IMR-90 (cell line): ENCODE measurements around the gene CIC. TPM values are rescaled to one million over a fixed set of nuclear protein-coding genes. Genes with fewer than 3 reads are reported as not detected.

Source experiments
- ATAC-seq: fragments of 200-7000 bp; cut with Tn5 transposase; 2 replicates; pipeline ENCODE4 v1.9.1; 2020; ENCODE audit warnings: low read depth, mild to moderate bottlenecking, moderate library complexity
- BruUV-seq: library from RNA; stranded (reverse); fragments of 400-500 nt; replicated peaks from 2 replicates; lab custom pipeline; 2021; lab: Mats Ljungman, UMichigan
- CTCF ChIA-PET: fragments of 300-600 bp; formaldehyde crosslinking; extraction: SDS; loops from one replicate; lab custom pipeline; 2021; ENCODE audit warnings: antibody characterized with exemption; lab: Yijun Ruan, JAX
- POLR2A ChIA-PET: fragments of 300-600 bp; sonication (Branson Sonifier 250); formaldehyde crosslinking; loops from one replicate; lab custom pipeline; 2022; ENCODE audit warnings: antibody characterized with exemption; ENCODE audit not compliant: unreplicated experiment; lab: Charles Lee
- DNase-seq: peaks from one replicate; pipeline ENCODE4 v3.0.0; 2013
- H2AFZ ChIP-seq: replicated peaks from 2 replicates; pipeline ENCODE3; 2013; ENCODE audit warnings: low read length, mild to moderate bottlenecking; ENCODE audit not compliant: poor library complexity
- H2AK5ac ChIP-seq: 2 replicates; pipeline ENCODE4 v1.6.1; 2013; ENCODE audit warnings: low read depth, low read length, inconsistent platforms
- H2AK9ac ChIP-seq: replicated peaks from 2 replicates; pipeline ENCODE3; 2013; ENCODE audit warnings: mild to moderate bottlenecking, low read depth, low read length, moderate library complexity; ENCODE audit not compliant: poor library complexity
- H2BK120ac ChIP-seq: 2 replicates; pipeline ENCODE4 v1.6.1; 2013; ENCODE audit warnings: low read depth, low read length, inconsistent platforms
- H2BK15ac ChIP-seq: 3 replicates; pipeline ENCODE4 v1.6.1; 2013; ENCODE audit warnings: low read depth, low read length, inconsistent platforms
- H2BK20ac ChIP-seq: 2 replicates; pipeline ENCODE4 v1.6.1; 2013; ENCODE audit warnings: low read depth, mild to moderate bottlenecking, inconsistent platforms, low read length, moderate library complexity
- H2BK5ac ChIP-seq: 2 replicates; pipeline ENCODE4 v1.6.1; 2013; ENCODE audit warnings: mild to moderate bottlenecking, low read depth, low read length, inconsistent platforms; ENCODE audit not compliant: poor library complexity, severe bottlenecking
- H3K14ac ChIP-seq: replicated peaks from 2 replicates; pipeline ENCODE4 v1.6.1; 2013; ENCODE audit warnings: low read depth, low read length, inconsistent platforms
- H3K18ac ChIP-seq: 2 replicates; pipeline ENCODE4 v1.6.1; 2013; ENCODE audit warnings: low read depth, low read length, control low read depth
- H3K23ac ChIP-seq: 2 replicates; pipeline ENCODE4 v1.6.1; 2013; ENCODE audit warnings: low read depth, low read length, inconsistent platforms
- H3K27ac ChIP-seq: 2 replicates; pipeline ENCODE4 v1.5.1; 2013; ENCODE audit warnings: mild to moderate bottlenecking, control low read depth, low read length; ENCODE audit not compliant: insufficient read depth
- H3K27me3 ChIP-seq: 2 replicates; pipeline ENCODE4 v1.6.1; 2013; ENCODE audit warnings: low read length; ENCODE audit not compliant: control insufficient read depth, insufficient read depth
- H3K36me3 ChIP-seq: 2 replicates; pipeline ENCODE4 v1.6.1; 2013; ENCODE audit warnings: low read length, mixed read lengths; ENCODE audit not compliant: control insufficient read depth, insufficient read depth
- H3K4ac ChIP-seq: 2 replicates; pipeline ENCODE4 v1.6.1; 2013; ENCODE audit warnings: low read depth, low read length, inconsistent platforms
- H3K4me1 ChIP-seq: 2 replicates; pipeline ENCODE4 v1.6.1; 2013; ENCODE audit warnings: low read length, mixed read lengths; ENCODE audit not compliant: control insufficient read depth, insufficient read depth
- H3K4me2 ChIP-seq: 2 replicates; pipeline ENCODE4 v1.6.1; 2013; ENCODE audit warnings: low read depth, mild to moderate bottlenecking, control low read depth, low read length, moderate library complexity
- H3K4me3 ChIP-seq: 2 replicates; pipeline ENCODE4 v1.5.1; 2013; ENCODE audit warnings: low read depth, mild to moderate bottlenecking, control low read depth, low read length, moderate library complexity; ENCODE audit not compliant: insufficient read depth
- H3K56ac ChIP-seq: 2 replicates; pipeline ENCODE4 v1.6.1; 2013; ENCODE audit warnings: low read length, inconsistent platforms; ENCODE audit not compliant: insufficient read depth; ENCODE audit errors: extremely low read depth
- H3K79me1 ChIP-seq, 2 experiments: 2 replicates each; pipeline ENCODE4 v1.6.1; 2013; ENCODE audit warnings: low read length in 2 of 2, inconsistent platforms in 1 of 2, low read depth in 1 of 2
- H3K9ac ChIP-seq: 2 replicates; pipeline ENCODE4 v1.6.1; 2013; ENCODE audit warnings: low read depth, low read length, control low read depth
- H3K9me1 ChIP-seq: 2 replicates; pipeline ENCODE4 v1.6.1; 2013; ENCODE audit warnings: low read length, inconsistent platforms; ENCODE audit not compliant: insufficient read depth
- H3K9me3 ChIP-seq: 2 replicates; pipeline ENCODE4 v1.6.1; 2013; ENCODE audit warnings: low read length; ENCODE audit not compliant: control insufficient read depth, insufficient read depth
- H4K20me1 ChIP-seq: 2 replicates; pipeline ENCODE4 v1.6.1; 2013; ENCODE audit warnings: low read length, inconsistent platforms; ENCODE audit not compliant: insufficient read depth
- H4K5ac ChIP-seq: 2 replicates; pipeline ENCODE4 v1.6.1; 2013; ENCODE audit warnings: mild to moderate bottlenecking, low read depth, low read length, control low read depth
- H4K8ac ChIP-seq, 2 experiments: 2 replicates each; pipeline ENCODE4 v1.6.1; 2013; ENCODE audit warnings: low read depth in 2 of 2, low read length in 2 of 2, control low read depth in 1 of 2, inconsistent platforms in 1 of 2
- H4K91ac ChIP-seq: 2 replicates; pipeline ENCODE4 v1.6.1; 2013; ENCODE audit warnings: low read depth, low read length, inconsistent platforms; ENCODE audit not compliant: insufficient read depth
- BHLHE40 ChIP-seq: fragments of 150-350 bp; IDR thresholded peaks from 2 replicates; pipeline ENCODE4 v1.6.1; 2016; ENCODE audit warnings: mild to moderate bottlenecking, low read depth, low read length
- CHD1 ChIP-seq: IDR thresholded peaks from 2 replicates; pipeline ENCODE4 v1.6.1; 2012; ENCODE audit warnings: low read depth, low read length, improper control_type of control experiment
- CTCF ChIP-seq: conservative IDR thresholded peaks from 2 replicates; pipeline ENCODE4 v1.5.1; 2012; ENCODE audit warnings: mild to moderate bottlenecking, low read depth, low read length, improper control_type of control experiment
- MAFK ChIP-seq: IDR thresholded peaks from 2 replicates; pipeline ENCODE4 v1.6.1; 2012; ENCODE audit warnings: low read depth, low read length, improper control_type of control experiment
- MAZ ChIP-seq: IDR thresholded peaks from 2 replicates; pipeline ENCODE4 v1.6.1; 2012; ENCODE audit warnings: low read depth, mild to moderate bottlenecking, low read length, improper control_type of control experiment, moderate library complexity, borderline replicate concordance
- RFX5 ChIP-seq: IDR thresholded peaks from 2 replicates; pipeline ENCODE4 v1.8.0; 2012; ENCODE audit warnings: low read depth, mild to moderate bottlenecking, low read length, moderate library complexity
- SMC3 ChIP-seq: fragments of 150-350 bp; IDR thresholded peaks from 2 replicates; pipeline ENCODE4 v1.6.1; 2016; ENCODE audit warnings: low read depth, mild to moderate bottlenecking, antibody characterized with exemption, low read length, moderate library complexity
- WGBS, 2 experiments: methylation state at CpG; one replicate each; pipeline versions ENCODE4 v1.1.5 to v1.1.7; 2013; ENCODE audit warnings: missing lambda C conversion rate in 2 of 2; ENCODE audit not compliant: insufficient read length in 1 of 2; ENCODE audit errors: extremely low coverage in 2 of 2; 5-methylcytosine and 5-hydroxymethylcytosine counted together
- dilution Hi-C: fragments of 300-500 bp; cut with HindIII; formaldehyde crosslinking; loops from one replicate; pipeline ENCODE4 v1.14.3; 2018; ENCODE audit warnings: low sequenced_read_pairs; ENCODE audit not compliant: unreplicated experiment
- in situ Hi-C: fragments of 300-500 bp; cut with MboI; formaldehyde crosslinking; loops from 3 replicates; pipeline ENCODE4 v1.14.3; 2019; ENCODE audit warnings: low sequenced_read_pairs, inconsistent platforms, mixed read lengths
- intact Hi-C: fragments of 100-400 bp; cut with micrococcal nuclease; formaldehyde crosslinking; loops from 2 replicates; pipeline ENCODE4 v1.10.0; 2022
- polyA plus RNA-seq, 3 experiments: library from polyadenylated mRNA; depleted of rRNA; stranded (reverse); fragments of >200 nt; gene quantifications; 2 replicates each; pipeline ENCODE4 v1.2.3, GENCODE V29; 2012; ENCODE audit warnings: low replicate concordance in 1 of 3
- total RNA-seq: library from RNA; depleted of rRNA; stranded (reverse); fragments of >200 nt; gene quantifications from 2 replicates; pipeline ENCODE4 v1.2.3, GENCODE V29; 2012
- TF ChIP-seq, protein P1 (sequence below): fragments of 150-350 bp; IDR thresholded peaks from 2 replicates; pipeline ENCODE4 v1.6.1; 2017; ENCODE audit warnings: mild to moderate bottlenecking, antibody characterized with exemption, low read length, low read depth

The CIC gene
- total and polyA plus RNA-seq, 2 of the 4 experiments (the other 2 are of a cell fraction), result 1.8 to 23.2 TPM

DNA sequence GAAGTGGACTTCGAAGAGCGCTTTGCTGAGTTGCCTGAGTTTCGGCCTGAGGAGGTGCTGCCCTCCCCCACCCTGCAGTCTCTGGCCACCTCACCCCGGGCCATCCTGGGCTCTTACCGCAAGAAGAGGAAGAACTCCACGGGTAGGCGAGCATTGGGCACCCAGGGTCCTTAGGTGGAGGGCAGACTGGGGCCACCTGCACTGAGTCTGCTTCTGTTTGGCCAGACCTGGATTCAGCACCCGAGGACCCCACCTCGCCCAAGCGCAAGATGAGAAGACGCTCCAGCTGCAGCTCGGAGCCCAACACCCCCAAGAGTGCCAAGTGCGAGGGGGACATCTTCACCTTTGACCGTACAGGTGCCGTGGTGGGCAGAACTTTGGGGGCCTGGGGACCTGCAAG lies 24.9 kb downstream of the CIC start:
- no peak overlapping the region for H2BK120ac ChIP-seq
- H3K18ac ChIP-seq, result no peak overlapping the region
- no peak overlapping the region for H3K56ac ChIP-seq
- H2BK15ac ChIP-seq, result no peak overlapping the region
- no peak overlapping the region for H4K8ac ChIP-seq
- H4K5ac ChIP-seq, result no peak overlapping the region
- in situ Hi-C loops (no loop called here), dilution Hi-C loops (no loop called here), intact Hi-C loops (no loop called here)
- H4K20me1 ChIP-seq, result peaks cover 10% of the 10 kb centered on the region
- H2AK5ac ChIP-seq, result no peak overlapping the region
- DNase-seq, result no peak
- no TSS peak for BruUV-seq
- no peak overlapping the region for H3K9ac ChIP-seq
- H2AK9ac ChIP-seq, result peak overlapping the region; percentile 42
- no peak overlapping the region for H3K23ac ChIP-seq
- 85% methylated on average over 5 of the region's 15 CpGs; no CpG with 5 or more reads in 1 of the 2 experiments for WGBS, 2 experiments
- no peaks in the 10 kb centered on the region for H3K9me3 ChIP-seq
- H3K27me3 ChIP-seq, result no peaks in the 10 kb centered on the region
- no peak overlapping the region for H3K4ac ChIP-seq
- no peak overlapping the region for H2BK5ac ChIP-seq
- no peak overlapping the region for H3K27ac ChIP-seq
- TF ChIP-seq SMC3 (no peak), CTCF (no peak), BHLHE40 (no peak), RFX5 (no peak), MAZ (no peak), CHD1 (no peak), MAFK (no peak)
- TF ChIP-seq, protein P1, sequence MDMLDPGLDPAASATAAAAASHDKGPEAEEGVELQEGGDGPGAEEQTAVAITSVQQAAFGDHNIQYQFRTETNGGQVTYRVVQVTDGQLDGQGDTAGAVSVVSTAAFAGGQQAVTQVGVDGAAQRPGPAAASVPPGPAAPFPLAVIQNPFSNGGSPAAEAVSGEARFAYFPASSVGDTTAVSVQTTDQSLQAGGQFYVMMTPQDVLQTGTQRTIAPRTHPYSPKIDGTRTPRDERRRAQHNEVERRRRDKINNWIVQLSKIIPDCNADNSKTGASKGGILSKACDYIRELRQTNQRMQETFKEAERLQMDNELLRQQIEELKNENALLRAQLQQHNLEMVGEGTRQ, result no peak
- ChIA-PET POLR2A (no interaction called here), CTCF (no interaction called here)
- H3K4me3 ChIP-seq, result no peak overlapping the region
- H3K4me2 ChIP-seq, result no peak overlapping the region
- H3K9me1 ChIP-seq, result 0 out of 2 replicates have a peak, but pooled peaks cover 3% of the 10 kb centered on the region
- H4K91ac ChIP-seq, result no peak overlapping the region
- peaks cover 65% of the 10 kb centered on the region for H3K36me3 ChIP-seq
- ATAC-seq, result no peak
- no peak overlapping the region for H2BK20ac ChIP-seq
- peaks cover 3 to 6% of the 10 kb centered on the region in 2 experiments; a peak in 2 of 4 replicates for H3K79me1 ChIP-seq
- H2AFZ ChIP-seq, result no peak overlapping the region
- no peak overlapping the region for H3K14ac ChIP-seq
- H3K4me1 ChIP-seq, result no peaks in the 10 kb centered on the region
